DOHH2 (cell line): ENCODE measurements around the gene GLP2R.

Experiments used
- H3F3A ChIP-seq: fragments of 200-600 bp; sonication (generic), shearing (Covaris generic); 2 replicates; pipeline ENCODE4 v1.6.0; 2016; ENCODE audit warnings: antibody characterized with exemption, mild to moderate bottlenecking; ENCODE audit not compliant: control insufficient read depth, insufficient read depth
- H3K27ac ChIP-seq: fragments of 200-600 bp; sonication (generic); 2 replicates; pipeline ENCODE4 v1.5.1; 2014; ENCODE audit warnings: low read depth, mild to moderate bottlenecking, low read length, moderate library complexity
- H3K27me3 ChIP-seq: fragments of 200-600 bp; sonication (generic); 2 replicates; pipeline ENCODE4 v1.6.1; 2014; ENCODE audit warnings: mild to moderate bottlenecking, low read length, mixed read lengths; ENCODE audit not compliant: control insufficient read depth
- H3K36me3 ChIP-seq: fragments of 200-600 bp; sonication (generic); 2 replicates; pipeline ENCODE4 v1.6.1; 2014; ENCODE audit warnings: mild to moderate bottlenecking, low read length, moderate library complexity, mixed read lengths; ENCODE audit not compliant: control insufficient read depth
- H3K4me1 ChIP-seq: fragments of 200-600 bp; sonication (generic); 2 replicates; pipeline ENCODE4 v1.6.1; 2014; ENCODE audit warnings: mild to moderate bottlenecking, low read length, mixed read lengths; ENCODE audit not compliant: control insufficient read depth
- H3K4me2 ChIP-seq: fragments of 200-600 bp; sonication (generic); 2 replicates; pipeline ENCODE4 v1.6.0; 2014; ENCODE audit warnings: mild to moderate bottlenecking, low read length, moderate library complexity
- H3K4me3 ChIP-seq: fragments of 200-600 bp; sonication (generic); 2 replicates; pipeline ENCODE4 v1.5.1; 2014; ENCODE audit warnings: mild to moderate bottlenecking, low read length, mixed read lengths
- H3K79me2 ChIP-seq: fragments of 200-600 bp; sonication (generic); 2 replicates; pipeline ENCODE4 v1.6.1; 2014; ENCODE audit warnings: mild to moderate bottlenecking, low read length, mixed read lengths; ENCODE audit not compliant: control insufficient read depth
- H3K9me2 ChIP-seq: fragments of 200-600 bp; sonication (generic); replicated peaks from 2 replicates; pipeline ENCODE4 v1.6.1; 2014; ENCODE audit warnings: mild to moderate bottlenecking, low read length, mixed read lengths; ENCODE audit not compliant: control insufficient read depth
- H3K9me3 ChIP-seq: fragments of 200-600 bp; sonication (generic); 2 replicates; pipeline ENCODE4 v1.6.1; 2014; ENCODE audit warnings: antibody characterized with exemption, low read length, mixed read lengths; ENCODE audit not compliant: control insufficient read depth, insufficient read depth
- H4K20me1 ChIP-seq: fragments of 200-600 bp; sonication (generic); 2 replicates; pipeline ENCODE4 v1.6.0; 2014; ENCODE audit warnings: low read depth, mild to moderate bottlenecking, antibody characterized with exemption, low read length, moderate library complexity; ENCODE audit not compliant: control insufficient read depth, insufficient read depth
- EZH2phosphoT487 ChIP-seq: fragments of 200-600 bp; sonication (generic); IDR thresholded peaks from 2 replicates; pipeline ENCODE4 v1.6.1; 2017; ENCODE audit warnings: borderline replicate concordance, mild to moderate bottlenecking, antibody characterized with exemption, low read length, moderate library complexity, mixed read lengths
- TF ChIP-seq, protein P1 (sequence below): fragments of 200-600 bp; sonication (generic); IDR thresholded peaks from one replicate; pipeline ENCODE4 v1.5.1; 2014; ENCODE audit warnings: antibody characterized with exemption, mild to moderate bottlenecking, low read depth, low read length; ENCODE audit not compliant: poor library complexity, severe bottlenecking

GLP2R gene

GRCh38 chr17:9911089-9911488 lies 85.4 kb downstream of the GLP2R start:
- no peaks in the 10 kb centered on the region for H3K79me2 ChIP-seq
- TF ChIP-seq, protein P1, sequence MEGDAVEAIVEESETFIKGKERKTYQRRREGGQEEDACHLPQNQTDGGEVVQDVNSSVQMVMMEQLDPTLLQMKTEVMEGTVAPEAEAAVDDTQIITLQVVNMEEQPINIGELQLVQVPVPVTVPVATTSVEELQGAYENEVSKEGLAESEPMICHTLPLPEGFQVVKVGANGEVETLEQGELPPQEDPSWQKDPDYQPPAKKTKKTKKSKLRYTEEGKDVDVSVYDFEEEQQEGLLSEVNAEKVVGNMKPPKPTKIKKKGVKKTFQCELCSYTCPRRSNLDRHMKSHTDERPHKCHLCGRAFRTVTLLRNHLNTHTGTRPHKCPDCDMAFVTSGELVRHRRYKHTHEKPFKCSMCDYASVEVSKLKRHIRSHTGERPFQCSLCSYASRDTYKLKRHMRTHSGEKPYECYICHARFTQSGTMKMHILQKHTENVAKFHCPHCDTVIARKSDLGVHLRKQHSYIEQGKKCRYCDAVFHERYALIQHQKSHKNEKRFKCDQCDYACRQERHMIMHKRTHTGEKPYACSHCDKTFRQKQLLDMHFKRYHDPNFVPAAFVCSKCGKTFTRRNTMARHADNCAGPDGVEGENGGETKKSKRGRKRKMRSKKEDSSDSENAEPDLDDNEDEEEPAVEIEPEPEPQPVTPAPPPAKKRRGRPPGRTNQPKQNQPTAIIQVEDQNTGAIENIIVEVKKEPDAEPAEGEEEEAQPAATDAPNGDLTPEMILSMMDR = no peak
- TF ChIP-seq EZH2phosphoT487 = no peak

DNA sequence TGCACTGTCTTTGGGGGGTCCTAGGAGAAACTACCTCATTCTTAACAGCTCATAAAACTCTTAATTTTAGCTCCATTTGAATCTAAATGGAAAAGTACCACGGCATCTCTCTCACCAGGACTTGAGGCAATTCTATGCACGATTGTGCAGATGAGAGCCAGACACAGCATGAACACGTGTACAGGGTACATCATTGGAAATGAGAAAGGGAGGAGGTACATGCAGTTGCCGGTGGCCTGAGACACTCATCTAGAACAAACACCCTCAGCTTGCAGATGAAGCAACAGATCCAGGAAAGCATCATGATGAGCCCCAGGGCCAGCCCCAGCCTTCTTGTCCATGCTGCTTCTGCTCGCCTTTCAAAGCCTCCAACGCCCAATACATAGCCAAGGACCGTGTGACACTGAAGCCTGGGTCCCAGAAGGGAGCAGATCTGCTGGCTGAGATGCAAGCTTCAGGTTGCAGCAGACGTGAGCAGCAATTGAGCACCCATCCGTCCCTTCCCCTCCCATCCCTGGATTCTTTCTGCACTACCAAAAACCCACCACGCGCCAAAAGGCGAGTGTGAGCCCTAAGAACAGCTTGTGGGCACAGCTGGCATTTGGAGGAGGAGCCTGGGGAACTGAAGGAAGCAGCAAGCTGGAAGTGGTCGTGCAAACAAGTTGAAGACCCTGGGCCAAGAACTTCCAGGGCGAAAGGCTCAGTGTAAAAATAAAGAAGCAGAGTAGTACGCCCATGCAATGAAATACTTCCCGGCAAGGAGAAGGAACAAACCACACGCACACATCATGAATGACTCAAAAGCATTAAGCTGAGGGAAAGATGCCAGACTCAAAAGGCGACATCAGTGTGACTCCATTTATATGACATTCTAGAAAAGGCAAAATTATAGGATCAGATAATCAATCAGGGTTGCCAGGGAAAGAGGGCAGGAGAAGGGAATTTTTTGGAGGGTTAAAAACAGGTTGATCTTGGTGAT lies 86.7 kb downstream of the GLP2R start:
- Histone ChIP-seq H4K20me1 (no peaks in the 10 kb centered on the region), H3K9me2 (no peaks in the 10 kb centered on the region), H3K36me3 (no peaks in the 10 kb centered on the region), H3K27me3 (no peaks in the 10 kb centered on the region), H3K4me2 (no peak overlapping the region), H3K79me2 (no peaks in the 10 kb centered on the region), H3K27ac (no peak overlapping the region), H3K9me3 (no peaks in the 10 kb centered on the region), H3K4me1 (no peaks in the 10 kb centered on the region), H3K4me3 (no peak overlapping the region), H3F3A (no peaks in the 10 kb centered on the region)
- no peak for TF ChIP-seq EZH2phosphoT487
- TF ChIP-seq, protein P1 = no peak

More at GRCh38 chr17:9911089-9911488, 85.4 kb downstream of the GLP2R start:
- Histone ChIP-seq H3F3A (no peaks in the 10 kb centered on the region), H3K4me3 (no peak overlapping the region), H3K4me2 (no peak overlapping the region), H3K36me3 (no peaks in the 10 kb centered on the region), H4K20me1 (no peaks in the 10 kb centered on the region), H3K4me1 (no peaks in the 10 kb centered on the region), H3K9me2 (no peaks in the 10 kb centered on the region), H3K9me3 (no peaks in the 10 kb centered on the region), H3K27me3 (no peaks in the 10 kb centered on the region), H3K27ac (no peak overlapping the region)

GRCh38 chr17:9913476-9913875 lies 87.8 kb downstream of the GLP2R start:
- H3K36me3 ChIP-seq = no peaks in the 10 kb centered on the region
- no peak overlapping the region for H3K4me3 ChIP-seq
- H3K4me1 ChIP-seq = no peaks in the 10 kb centered on the region
- H4K20me1 ChIP-seq = no peaks in the 10 kb centered on the region
- H3K4me2 ChIP-seq = no peak overlapping the region
- no peaks in the 10 kb centered on the region for H3F3A ChIP-seq
- TF ChIP-seq, protein P1 = no peak
- H3K9me2 ChIP-seq = no peaks in the 10 kb centered on the region
- no peaks in the 10 kb centered on the region for H3K79me2 ChIP-seq
- H3K27ac ChIP-seq = no peak overlapping the region
- H3K9me3 ChIP-seq = no peaks in the 10 kb centered on the region
- no peaks in the 10 kb centered on the region for H3K27me3 ChIP-seq
